GM18499 (cell line): Measurements from ENCODE around the gene DNM1.
"Not testable (repeated sequence)": the region's sequence is repeated elsewhere in the genome, so short reads cannot be mapped to it uniquely, and the experiment has no call there.

Experiments used
- ATAC-seq: cut with Tn5 transposase; IDR thresholded peaks from one replicate; pipeline ENCODE4 v1.9.1; 2021; ENCODE audit warnings: moderate number of reproducible peaks; ENCODE audit not compliant: insufficient read depth, unreplicated experiment

Gene DNM1

GRCh38 chr9:128266868-128267590 lies 63.9 kb downstream of the DNM1 start:
- ATAC-seq, result no peak

DNA sequence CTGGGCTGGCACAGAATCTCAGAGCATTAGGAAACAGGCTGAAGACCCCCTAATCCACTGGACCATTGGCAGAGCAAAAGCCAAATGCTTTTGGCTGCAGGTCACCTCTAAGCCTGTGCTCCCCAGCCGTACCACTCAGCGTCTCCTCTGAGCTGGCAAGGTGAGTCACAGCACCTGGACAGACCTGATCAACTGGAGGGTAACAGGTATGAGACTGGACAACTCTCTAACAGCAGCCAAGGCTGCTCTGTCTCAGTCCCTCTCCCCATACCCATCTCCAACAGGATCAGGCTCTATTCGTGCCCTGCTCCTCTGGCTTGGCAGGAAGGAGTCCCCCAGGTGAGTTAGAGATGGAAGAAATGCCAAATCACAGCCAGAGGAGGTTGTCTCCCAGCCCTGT lies 67.9 kb downstream of the DNM1 start:
- no peak for ATAC-seq

GRCh38 chr9:128271512-128271911 lies 68.3 kb downstream of the DNM1 start:
- no peak for ATAC-seq

- ATAC-seq, result no peak
These were observed 71.1 kb downstream of the DNM1 start for GRCh38 chr9:128274245-128274644.

DNA sequence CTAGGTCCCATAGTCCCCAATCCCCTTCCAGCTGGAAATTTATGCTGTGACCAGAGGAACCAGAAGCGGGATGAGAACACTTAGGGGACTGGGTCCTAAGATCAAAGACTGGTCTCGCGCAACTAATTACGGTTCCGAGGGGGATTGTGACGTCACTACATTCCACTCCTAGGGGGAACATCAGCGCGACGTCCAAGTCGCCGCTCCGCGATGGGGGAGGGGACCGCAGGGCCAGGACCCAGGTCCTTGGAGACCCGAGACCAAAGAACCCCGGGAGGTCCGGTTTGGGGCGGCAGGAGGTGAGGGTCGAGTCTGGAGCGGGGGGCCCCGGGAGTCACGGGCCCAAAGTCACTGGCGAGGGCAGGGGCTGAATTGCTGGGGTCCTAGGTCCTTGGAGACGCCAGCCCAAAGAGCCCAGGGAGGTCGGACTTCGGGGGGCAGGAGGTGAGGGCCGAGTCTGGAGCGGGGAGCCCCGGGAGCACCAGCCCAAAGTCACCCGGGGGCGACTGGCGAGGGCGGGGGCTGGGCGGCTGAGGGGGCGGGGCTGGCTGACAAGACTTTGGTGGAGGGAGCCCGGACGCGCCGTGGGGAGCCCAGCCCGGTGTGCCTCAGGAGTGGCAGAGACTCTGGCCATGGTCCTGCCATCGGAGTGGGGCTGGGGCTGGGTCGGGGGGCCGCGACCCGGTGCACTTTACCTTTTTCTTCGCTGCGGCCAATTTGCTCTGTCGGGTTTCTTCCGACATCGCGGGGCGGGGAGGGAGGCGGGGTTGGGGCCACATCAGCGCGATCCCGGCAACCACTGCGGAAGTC lies 72.2 kb downstream of the DNM1 start, which contains the start of gene GOLGA2:
Gene GOLGA2 (minus strand): TSS at position 810 of the 810 bp plus-strand sequence. CDS start 31 bp downstream, at position 779.
- ATAC-seq, result peak; percentile 25

GRCh38 chr9:128276008-128276573 lies 72.9 kb downstream of the DNM1 start, which contains the start of gene SWI5:
Gene SWI5, plus strand, starts transcription at chr9:128276276.
- peak; percentile 92 for ATAC-seq

GRCh38 chr9:128276574-128277270 lies 73.5 kb downstream of the DNM1 start:
- no peak for ATAC-seq

DNA sequence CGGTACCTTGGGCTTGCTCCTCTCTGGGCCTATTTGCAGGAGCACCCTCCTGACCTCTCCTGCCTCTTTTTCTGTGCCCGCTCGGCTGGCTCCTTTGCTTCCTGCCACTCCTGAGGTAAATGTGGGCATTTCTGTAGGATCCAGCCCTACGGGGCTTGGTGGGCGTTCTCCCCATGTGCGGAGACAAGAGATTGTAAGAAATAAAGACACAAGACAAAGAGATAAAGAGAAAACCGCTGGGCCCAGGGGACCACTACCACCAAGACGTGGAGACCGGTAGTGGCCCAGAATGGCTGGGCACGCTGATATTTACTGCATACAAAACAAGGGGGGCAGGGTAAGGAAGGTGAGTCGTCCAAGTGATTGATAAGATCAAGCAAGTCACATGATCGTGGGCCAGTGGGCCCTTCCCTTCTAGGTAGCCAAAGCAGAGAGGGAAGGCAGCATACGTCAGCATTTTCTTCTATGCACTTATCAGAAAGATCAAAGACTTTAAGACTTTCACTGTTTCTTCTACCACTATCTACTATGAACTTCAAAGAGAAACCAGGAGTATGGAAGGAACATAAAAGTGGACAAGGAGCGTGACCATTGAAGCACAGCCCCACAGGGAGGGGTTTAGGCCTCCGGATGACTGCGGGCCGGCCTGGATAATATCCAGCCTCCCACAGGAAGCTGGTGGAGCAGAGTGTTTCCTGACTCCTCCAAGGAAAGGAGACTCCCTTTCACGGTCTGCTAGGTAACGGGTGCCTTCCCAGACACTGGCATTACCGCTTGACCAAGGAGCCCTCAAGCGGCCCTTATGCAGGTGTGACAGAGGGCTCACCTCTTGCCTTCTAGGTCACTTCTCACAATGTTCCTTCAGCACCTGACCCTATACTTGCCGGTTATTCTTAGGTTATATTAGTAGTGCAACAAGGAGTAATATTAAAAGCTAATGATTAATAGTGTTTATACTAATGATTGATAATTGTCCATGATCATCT lies 76.2 kb downstream of the DNM1 start:
- not testable (repeated sequence) for ATAC-seq

GRCh38 chr9:128280084-128280622 lies 77.0 kb downstream of the DNM1 start:
- no peak for ATAC-seq

DNA sequence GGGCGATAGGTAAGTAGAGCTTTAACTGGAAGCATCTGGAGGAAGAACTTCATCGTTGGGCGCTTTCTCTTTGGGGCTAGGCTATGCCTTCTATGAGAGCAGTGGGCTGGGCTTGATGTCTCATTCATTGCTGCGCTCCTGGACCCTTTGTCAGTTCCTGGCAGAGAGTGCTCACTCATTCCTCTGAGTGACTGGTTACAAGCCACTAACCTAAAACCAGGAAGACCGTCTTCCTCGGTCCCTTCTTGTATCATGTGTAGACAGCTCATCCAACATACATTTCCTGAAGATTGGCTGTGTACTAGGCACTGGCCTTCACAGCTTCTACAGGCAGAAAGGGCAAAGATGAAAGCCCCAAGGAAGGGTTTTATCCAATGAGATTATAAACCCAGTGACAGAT lies 79.3 kb downstream of the DNM1 start:
- no peak for ATAC-seq

- ATAC-seq, result no peak
These were observed 82.0 kb downstream of the DNM1 start for GRCh38 chr9:128285033-128285784.

DNA sequence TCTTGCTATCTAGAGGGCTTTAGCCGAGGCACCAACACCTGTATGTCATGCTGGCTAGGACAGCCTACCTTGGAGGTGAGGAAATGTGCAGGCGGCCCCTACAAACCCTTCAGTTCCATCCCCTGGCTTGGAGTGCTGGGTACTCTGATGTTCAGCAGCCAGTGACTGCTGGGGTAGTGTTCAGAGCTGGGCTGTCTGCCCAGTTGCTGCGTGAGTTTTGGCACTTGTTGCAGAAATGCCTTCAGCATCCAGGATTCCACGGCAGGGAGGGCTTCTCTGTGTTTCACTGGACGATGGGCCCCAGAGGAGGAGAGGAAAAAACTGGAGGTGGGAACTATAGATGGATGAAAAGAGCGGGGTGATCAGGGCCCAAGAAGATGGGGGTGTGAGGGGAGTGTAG lies 83.3 kb downstream of the DNM1 start:
- no peak for ATAC-seq

- no peak for ATAC-seq
These were observed 85.3 kb downstream of the DNM1 start for GRCh38 chr9:128288273-128289004.

GRCh38 chr9:128292009-128292408 lies 88.8 kb downstream of the DNM1 start:
- no peak for ATAC-seq

DNA sequence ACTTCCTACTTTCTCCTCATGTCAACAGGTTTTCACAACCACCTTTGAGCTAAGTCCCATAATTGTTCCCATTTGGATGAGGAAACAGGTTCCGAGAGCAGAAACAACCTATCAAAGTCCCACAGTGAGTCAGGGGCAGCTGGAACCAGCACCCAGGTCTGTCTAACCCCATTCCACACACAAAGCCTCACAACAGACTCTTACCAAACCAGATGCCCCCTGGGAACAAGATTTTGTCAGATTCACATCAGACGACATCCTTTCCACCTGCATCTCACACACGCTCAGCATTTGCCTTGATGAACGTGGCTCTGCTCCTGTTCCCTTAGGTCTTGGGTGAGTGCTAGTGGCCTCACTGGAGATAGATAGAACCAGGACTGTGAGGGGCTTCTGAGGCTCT lies 89.9 kb downstream of the DNM1 start:
- no peak for ATAC-seq

GRCh38 chr9:128294142-128294541 lies 91.0 kb downstream of the DNM1 start:
- no peak for ATAC-seq

DNA sequence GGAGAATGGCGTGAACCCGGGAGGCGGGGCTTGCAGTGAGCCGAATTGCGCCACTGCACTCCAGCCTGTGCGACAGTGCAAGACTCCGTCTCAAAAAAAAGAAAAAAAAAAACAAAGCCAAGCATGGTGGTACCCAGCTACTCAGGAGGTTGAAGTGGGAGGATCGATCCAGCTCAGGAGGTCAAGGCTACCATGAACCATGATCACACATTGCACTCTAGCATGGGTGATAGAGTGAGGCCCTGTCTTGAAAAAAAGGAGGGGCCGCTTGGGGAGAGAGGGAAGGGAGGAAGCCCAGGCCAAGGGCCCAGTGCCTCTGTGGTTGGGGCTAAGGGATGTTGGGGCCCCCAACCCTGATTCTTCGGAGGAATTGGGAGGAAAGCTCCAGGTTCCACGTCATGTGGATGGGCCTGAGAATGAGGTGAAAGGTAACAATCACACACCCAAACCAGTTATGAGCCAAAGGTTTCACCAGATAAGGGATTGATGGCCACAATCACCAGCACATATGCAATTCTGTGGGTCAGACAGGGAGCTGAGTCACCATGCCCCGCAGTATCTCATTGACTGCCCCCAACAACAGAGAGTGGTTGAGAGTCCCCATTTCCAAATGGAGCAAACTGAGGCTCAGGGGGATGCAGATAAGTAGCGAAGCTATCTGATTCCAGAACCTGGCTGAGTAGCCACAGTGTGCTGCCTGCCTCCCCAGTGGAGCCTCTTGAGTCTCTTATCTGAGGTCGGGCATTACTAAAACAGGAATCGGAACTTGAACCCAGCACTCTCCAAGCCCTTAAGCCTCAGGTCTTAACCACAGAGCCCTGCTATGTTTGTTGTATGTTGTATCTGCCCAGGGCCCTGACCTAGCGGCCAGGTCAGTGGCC lies 93.4 kb downstream of the DNM1 start:
- no peak for ATAC-seq
